Measurements from ENCODE around the gene TM9SF1. TPM values are rescaled to one million over a fixed set of nuclear protein-coding genes. Genes with fewer than 3 reads are reported as not detected.
"Not testable (repeated sequence)": the region's sequence is repeated elsewhere in the genome, so short reads cannot be mapped to it uniquely, and the experiment has no call there.

TM9SF1 gene
- total RNA-seq, 5 donors from 2014 or later (not counting 1 experiment from before 2014, with no cell fraction given), result 19.0 to 29.5 (median 21.8) TPM

- ChIA-PET POLR2A (interaction anchor here in 1 of 2 donors (0.6 to 2.9 kb wide), 2 partner anchors 12 to 116 kb away, joined by 6 to 16 read pairs; partner anchors contain the start of gene TM9SF1), CTCF (no interaction called here)
- Mint-ChIP-seq H3K9me3 (peaks cover 3 to 4% (median 4%) of the 10 kb centered on the region in 3 donors), H3K4me1 (peaks cover 41 to 63% (median 59%) of the 10 kb centered on the region in 3 donors), H3K36me3 (peaks cover 64% of the 10 kb centered on the region), H3K27ac (peak overlapping the region in 1 of 2 donors; percentile 39), H3K4me3 (no peak overlapping the region), H3K27me3 (no peaks in the 10 kb centered on the region)
- DNase-seq, result no peak
- Histone ChIP-seq H3K36me3 (ENCODE audit: control insufficient read depth in 2 of 2, extremely low read depth in 1 of 2, insufficient read depth in 1 of 2, low read length in 1 of 2) (peaks cover 26 to 63% of the 10 kb centered on the region in 2 donors), H3K9me3 (no peaks in the 10 kb centered on the region), H3K27me3 (replicated peaks in 1 of 2; ENCODE audit: control insufficient read depth in 2 of 2, extremely low read depth in 1 of 2, insufficient read depth in 2 of 2, low read length in 1 of 2) (no peaks in the 10 kb centered on the region), H3K4me3 (ENCODE audit: control insufficient read depth in 1 of 2, extremely low read depth in 1 of 2, low read length in 1 of 2) (no peak overlapping the region), H3K27ac (ENCODE audit: low read length) (peak overlapping the region; percentile 15), H3K4me1 (ENCODE audit: control insufficient read depth in 1 of 2, extremely low read depth in 1 of 2, insufficient read depth in 2 of 2, low read length in 2 of 2) (peaks cover 8 to 25% of the 10 kb centered on the region in 2 experiments)
- no CpG with 5 or more reads among the region's 2 CpGs for WGBS (ENCODE audit: insufficient coverage)
- no peak for ATAC-seq (replicated peaks in 1 of 4)
These were observed 12.4 kb upstream of the TM9SF1 start for GRCh38 chr14:24207625-24208024.

- no peak overlapping the region for H3K4me3 ChIP-seq (ENCODE audit: control insufficient read depth in 1 of 2, extremely low read depth in 1 of 2, low read length in 1 of 2)
These were observed 11.9 kb upstream of the TM9SF1 start for GRCh38 chr14:24207104-24207551.

DNA sequence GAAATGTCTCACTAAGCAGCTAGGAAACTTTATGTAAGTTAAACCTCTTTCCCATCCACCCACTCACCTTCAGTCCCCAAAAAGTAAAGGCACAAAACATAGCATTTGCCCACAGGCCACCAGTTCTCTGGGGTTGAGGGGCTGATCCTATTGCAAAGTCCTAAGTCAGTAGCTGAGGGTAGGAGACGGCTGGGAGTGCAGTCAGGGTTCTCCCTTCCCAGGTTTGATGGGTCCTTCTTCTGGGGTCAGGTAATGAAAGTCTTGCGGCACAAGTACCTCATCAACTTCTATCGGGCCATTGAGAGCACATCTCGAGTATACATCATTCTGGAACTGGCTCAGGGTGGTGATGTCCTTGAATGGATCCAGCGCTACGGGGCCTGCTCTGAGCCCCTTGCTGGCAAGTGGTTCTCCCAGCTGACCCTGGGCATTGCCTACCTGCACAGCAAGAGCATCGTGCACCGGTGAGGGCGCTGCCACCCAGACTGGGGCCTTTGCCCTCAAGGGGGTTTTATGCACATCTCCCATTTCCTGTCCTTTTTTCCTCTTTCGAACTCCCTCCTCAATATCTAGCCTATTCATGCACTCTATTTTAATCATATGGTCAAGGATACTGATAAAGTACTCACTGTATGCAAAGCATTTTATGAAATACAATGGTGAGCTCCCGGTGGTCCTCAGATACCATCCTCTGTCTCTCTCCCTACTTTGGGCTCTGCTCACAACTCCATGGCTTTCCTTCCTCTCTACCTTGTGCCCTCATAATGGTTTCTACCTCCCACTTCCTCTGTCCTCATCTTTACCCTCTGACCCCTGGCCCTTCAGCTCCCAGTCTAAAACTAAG, 11.2 kb upstream of the TM9SF1 start:
- H3K27ac ChIP-seq (ENCODE audit: low read length), result no peak overlapping the region
- H3K27me3 Mint-ChIP-seq, result no peaks in the 10 kb centered on the region
- peaks cover 71% of the 10 kb centered on the region for H3K36me3 Mint-ChIP-seq
- DNase-seq, result no peak
- no peak overlapping the region for H3K4me3 ChIP-seq (ENCODE audit: control insufficient read depth in 1 of 2, extremely low read depth in 1 of 2, low read length in 1 of 2)
- H3K27ac Mint-ChIP-seq, result peak overlapping the region; percentile 22 to 83
- H3K36me3 ChIP-seq (ENCODE audit: control insufficient read depth in 2 of 2, extremely low read depth in 1 of 2, insufficient read depth in 1 of 2, low read length in 1 of 2), result peaks cover 25 to 66% of the 10 kb centered on the region in 2 donors
- ChIA-PET POLR2A (interaction anchor here in 1 of 2 donors (0.5 kb wide), 1 partner anchor 37 kb away, joined by 4 read pairs; no protein-coding TSS in a partner anchor), CTCF (interaction anchor here in 1 of 2 donors (0.5 to 0.6 kb wide), 2 partner anchors 8 to 101 kb away, joined by 3 to 12 read pairs; no protein-coding TSS in a partner anchor)
- H3K9me3 ChIP-seq, result no peaks in the 10 kb centered on the region
- 96% methylated on average over 7 of the region's 11 CpGs for WGBS (ENCODE audit: insufficient coverage)
- no peaks in the 10 kb centered on the region for H3K27me3 ChIP-seq (replicated peaks in 1 of 2; ENCODE audit: control insufficient read depth in 2 of 2, extremely low read depth in 1 of 2, insufficient read depth in 2 of 2, low read length in 1 of 2)
- H3K4me1 Mint-ChIP-seq, result peaks cover 35 to 57% (median 52%) of the 10 kb centered on the region in 3 donors
- H3K4me3 Mint-ChIP-seq, result no peak overlapping the region
- peaks cover 4 to 7% (median 5%) of the 10 kb centered on the region in 3 donors for H3K9me3 Mint-ChIP-seq
- H3K4me1 ChIP-seq (ENCODE audit: control insufficient read depth in 1 of 2, extremely low read depth in 1 of 2, insufficient read depth in 2 of 2, low read length in 2 of 2), result peaks cover 3 to 17% of the 10 kb centered on the region in 2 experiments
- ATAC-seq (replicated peaks in 1 of 4), result no peak

More at GRCh38 chr14:24207104-24207551, 11.9 kb upstream of the TM9SF1 start:
- peaks cover 69% of the 10 kb centered on the region for H3K36me3 Mint-ChIP-seq
- no peaks in the 10 kb centered on the region for H3K27me3 Mint-ChIP-seq
- peak overlapping the region in 1 of 2 donors; percentile 83 for H3K27ac Mint-ChIP-seq
- no peak overlapping the region for H3K4me3 Mint-ChIP-seq
- peak in 1 of 4 experiments; percentile 56 for ATAC-seq (replicated peaks in 1 of 4)
- H3K4me1 Mint-ChIP-seq, result peaks cover 40 to 61% (median 54%) of the 10 kb centered on the region in 3 donors
- peaks cover 8 to 20% of the 10 kb centered on the region in 2 experiments for H3K4me1 ChIP-seq (ENCODE audit: control insufficient read depth in 1 of 2, extremely low read depth in 1 of 2, insufficient read depth in 2 of 2, low read length in 2 of 2)
- ChIA-PET CTCF (interaction anchor here in 1 of 2 donors (0.5 to 0.6 kb wide), 2 partner anchors 9 to 100 kb away, joined by 3 to 12 read pairs; no protein-coding TSS in a partner anchor), POLR2A (interaction anchor here (0.5 to 2.9 kb wide), 3 partner anchors 12 to 117 kb away, joined by 4 to 16 read pairs (median 6); partner anchors contain the start of gene TM9SF1 (in 1 of the 2))
- 54% methylated on average over 5 of the region's 5 CpGs for WGBS (ENCODE audit: insufficient coverage)
- peaks cover 4 to 5% (median 5%) of the 10 kb centered on the region in 3 donors for H3K9me3 Mint-ChIP-seq
- H3K27me3 ChIP-seq (replicated peaks in 1 of 2; ENCODE audit: control insufficient read depth in 2 of 2, extremely low read depth in 1 of 2, insufficient read depth in 2 of 2, low read length in 1 of 2), result no peaks in the 10 kb centered on the region
- no peaks in the 10 kb centered on the region for H3K9me3 ChIP-seq
- DNase-seq, result peak in 3 of 35 experiments; percentile 25 to 40 (median 39)
- H3K36me3 ChIP-seq (ENCODE audit: control insufficient read depth in 2 of 2, extremely low read depth in 1 of 2, insufficient read depth in 1 of 2, low read length in 1 of 2), result peaks cover 26 to 63% of the 10 kb centered on the region in 2 donors
- peak overlapping the region; percentile 15 for H3K27ac ChIP-seq (ENCODE audit: low read length)

- Mint-ChIP-seq H3K27ac (peak overlapping the region in 1 of 2 donors; percentile 9), H3K4me3 (no peak overlapping the region), H3K36me3 (peaks cover 60% of the 10 kb centered on the region), H3K4me1 (peaks cover 25 to 48% (median 43%) of the 10 kb centered on the region in 3 donors), H3K9me3 (peaks cover 4 to 7% (median 5%) of the 10 kb centered on the region in 3 donors), H3K27me3 (no peaks in the 10 kb centered on the region)
- ATAC-seq (replicated peaks in 1 of 4) (no peak), DNase-seq (no peak)
- H3K9me3 ChIP-seq, result no peaks in the 10 kb centered on the region
- H3K4me1 ChIP-seq (ENCODE audit: control insufficient read depth in 1 of 2, extremely low read depth in 1 of 2, insufficient read depth in 2 of 2, low read length in 2 of 2), result peaks cover 0 to 16% of the 10 kb centered on the region in 2 experiments
- no peak overlapping the region for H3K4me3 ChIP-seq (ENCODE audit: control insufficient read depth in 1 of 2, extremely low read depth in 1 of 2, low read length in 1 of 2)
- peaks cover 21 to 47% of the 10 kb centered on the region in 2 donors for H3K36me3 ChIP-seq (ENCODE audit: control insufficient read depth in 2 of 2, extremely low read depth in 1 of 2, insufficient read depth in 1 of 2, low read length in 1 of 2)
- H3K27me3 ChIP-seq (replicated peaks in 1 of 2; ENCODE audit: control insufficient read depth in 2 of 2, extremely low read depth in 1 of 2, insufficient read depth in 2 of 2, low read length in 1 of 2), result no peaks in the 10 kb centered on the region
- ChIA-PET POLR2A (interaction anchor here (0.7 kb wide), 2 partner anchors 8 to 64 kb away, joined by 6 to 8 read pairs; no protein-coding TSS in a partner anchor), CTCF (interaction anchor here in 1 of 2 donors (0.7 kb wide), 1 partner anchor 1552 kb away, joined by 4 read pairs; no protein-coding TSS in a partner anchor)
- no peak overlapping the region for H3K27ac ChIP-seq (ENCODE audit: low read length)
- 97% methylated on average over 6 of the region's 7 CpGs for WGBS (ENCODE audit: insufficient coverage)
These were observed 9.2 kb upstream of the TM9SF1 start for GRCh38 chr14:24204163-24205146.

GRCh38 chr14:24203249-24203886, 8.1 kb upstream of the TM9SF1 start:
- POLR2A ChIA-PET, result interaction anchor here (0.6 to 0.8 kb wide), 2 partner anchors 39 to 110 kb away, joined by 4 read pairs; partner anchors contain the start of gene TINF2 (in 1 of the 2)

More at GRCh38 chr14:24203249-24203886, 8.1 kb upstream of the TM9SF1 start:
- H3K4me1 ChIP-seq (ENCODE audit: control insufficient read depth in 1 of 2, extremely low read depth in 1 of 2, insufficient read depth in 2 of 2, low read length in 2 of 2), result peaks cover 0 to 23% of the 10 kb centered on the region in 2 experiments
- not testable (repeated sequence) for H3K4me3 ChIP-seq (ENCODE audit: control insufficient read depth in 1 of 2, extremely low read depth in 1 of 2, low read length in 1 of 2); H3K9me3 Mint-ChIP-seq; H3K27me3 ChIP-seq (replicated peaks in 1 of 2; ENCODE audit: control insufficient read depth in 2 of 2, extremely low read depth in 1 of 2, insufficient read depth in 2 of 2, low read length in 1 of 2); H3K27ac Mint-ChIP-seq; H3K27ac ChIP-seq (ENCODE audit: low read length); H3K4me3 Mint-ChIP-seq; DNase-seq; ATAC-seq (replicated peaks in 1 of 4); H3K27me3 Mint-ChIP-seq; H3K9me3 ChIP-seq
- CTCF ChIA-PET, result interaction anchor here in 1 of 2 donors (0.8 kb wide), 1 partner anchor 15 kb away, joined by 3 read pairs; the partner anchor contains the start of gene IPO4
- Mint-ChIP-seq H3K36me3 (peaks cover 64% of the 10 kb centered on the region), H3K4me1 (peaks cover 33 to 57% (median 47%) of the 10 kb centered on the region in 3 donors)
- H3K36me3 ChIP-seq (ENCODE audit: control insufficient read depth in 2 of 2, extremely low read depth in 1 of 2, insufficient read depth in 1 of 2, low read length in 1 of 2), result peaks cover 17 to 39% of the 10 kb centered on the region in 2 donors
- 92% methylated on average over 2 of the region's 16 CpGs for WGBS (ENCODE audit: insufficient coverage)

Data from T-cell (primary cell).